GM19438 (cell line): ENCODE data around the gene ST3GAL2.
"Not testable (repeated sequence)": the region's sequence is repeated elsewhere in the genome, so short reads cannot be mapped to it uniquely, and the experiment has no call there.

Source experiments
- ATAC-seq: cut with Tn5 transposase; IDR thresholded peaks from one replicate; pipeline ENCODE4 v1.9.1; 2021; ENCODE audit warnings: low read depth; ENCODE audit not compliant: unreplicated experiment

Gene ST3GAL2

DNA sequence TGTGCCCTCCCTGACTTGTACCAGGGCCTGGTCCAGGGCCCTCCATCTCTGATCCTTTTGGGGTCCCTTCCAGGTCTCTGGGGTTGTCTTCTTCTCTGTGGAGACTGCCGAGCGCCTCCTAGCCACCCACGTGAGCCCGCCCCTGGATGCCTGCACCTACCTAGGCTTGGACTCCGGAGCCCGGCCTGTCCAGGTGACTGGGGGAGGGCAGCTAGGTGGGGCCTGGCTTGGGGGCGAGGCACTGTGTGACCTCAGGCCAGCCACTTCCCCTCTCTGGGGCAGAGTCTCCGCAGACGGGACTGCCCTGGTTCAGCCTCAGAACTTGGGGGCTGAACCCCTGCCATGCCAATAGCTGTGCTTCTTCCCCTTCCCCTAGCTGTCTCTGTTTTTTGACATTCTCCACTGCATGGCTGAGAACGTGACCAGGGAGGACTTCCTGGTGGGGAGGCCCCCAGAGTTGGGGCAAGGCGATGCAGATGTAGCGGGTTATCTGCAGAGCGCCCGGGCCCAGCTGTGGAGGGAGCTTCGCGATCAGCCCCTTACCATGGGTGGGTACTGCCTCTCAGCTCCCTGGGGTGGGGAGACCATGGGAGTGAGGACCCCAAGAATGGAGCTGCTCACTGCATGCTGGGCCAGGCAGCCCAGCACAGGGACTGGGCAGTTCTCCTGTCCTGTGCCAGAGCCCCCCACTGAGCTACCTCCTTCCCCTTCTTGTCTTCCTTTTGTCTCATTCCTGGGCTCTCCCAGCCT lies 30.1 kb upstream of the ST3GAL2 start:
- ATAC-seq, result no peak

DNA sequence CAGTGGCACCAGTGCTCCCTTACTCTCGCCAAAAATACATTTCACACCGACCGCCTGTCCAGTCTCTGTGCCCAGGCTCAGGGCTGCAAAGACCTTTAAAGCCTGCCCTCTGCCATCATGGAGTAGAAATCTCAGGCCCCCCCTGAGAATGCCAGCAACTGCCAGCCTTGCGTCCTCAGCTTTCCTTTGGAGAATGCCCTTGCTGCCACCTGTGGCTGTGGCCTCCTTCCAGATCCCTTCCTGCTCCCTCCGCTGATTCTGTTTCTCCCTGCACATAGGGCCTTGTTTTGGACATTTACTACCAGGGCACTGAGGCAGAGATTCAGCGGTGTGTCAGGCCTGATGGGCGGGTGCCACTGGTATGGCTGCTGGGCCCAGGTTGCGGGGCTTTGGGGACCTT lies 28.7 kb upstream of the ST3GAL2 start:
- ATAC-seq, result no peak

- no peak for ATAC-seq
These were observed 28.2 kb upstream of the ST3GAL2 start for GRCh38 chr16:70467113-70467512.

- no peak for ATAC-seq
These were observed 27.8 kb upstream of the ST3GAL2 start for GRCh38 chr16:70466805-70467076.

DNA sequence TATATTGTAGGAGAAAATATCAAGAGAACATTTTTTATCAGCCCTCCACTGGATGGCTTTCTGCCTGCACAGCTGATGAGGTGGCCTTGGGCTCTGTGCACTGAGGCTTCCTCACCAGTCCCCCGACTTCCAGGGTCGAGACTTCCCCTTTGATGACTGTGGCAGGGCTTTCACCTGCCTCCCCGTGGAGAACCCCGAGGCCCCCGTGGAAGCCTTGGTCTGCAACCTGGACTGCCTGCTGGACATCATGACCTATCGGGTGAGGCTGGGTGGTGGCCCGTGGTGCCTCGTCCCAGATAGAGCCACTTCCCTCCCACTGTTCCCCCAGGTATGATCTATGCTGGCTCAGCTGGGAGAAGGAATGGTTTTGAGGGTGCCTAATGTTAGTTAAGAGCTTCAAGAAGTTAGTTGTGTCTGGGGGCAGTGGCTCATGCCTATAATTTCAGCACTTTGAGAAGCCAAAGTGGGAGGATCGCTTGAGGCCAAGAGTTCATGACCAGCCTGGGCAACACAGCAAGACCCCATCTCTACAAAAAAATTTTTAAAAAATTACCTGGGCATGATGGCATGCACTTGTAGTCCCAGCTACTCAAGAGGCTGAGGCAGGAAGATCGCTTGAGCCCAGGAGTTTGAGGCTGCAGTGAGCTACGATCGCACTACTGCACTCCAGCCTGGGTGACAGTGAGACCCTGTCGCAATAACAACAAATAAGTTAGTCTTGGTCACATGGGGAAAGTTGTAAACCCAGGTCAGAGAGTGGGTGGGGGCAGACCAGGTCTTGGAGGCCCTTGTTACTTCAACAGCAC lies 27.3 kb upstream of the ST3GAL2 start:
- ATAC-seq, result no peak

DNA sequence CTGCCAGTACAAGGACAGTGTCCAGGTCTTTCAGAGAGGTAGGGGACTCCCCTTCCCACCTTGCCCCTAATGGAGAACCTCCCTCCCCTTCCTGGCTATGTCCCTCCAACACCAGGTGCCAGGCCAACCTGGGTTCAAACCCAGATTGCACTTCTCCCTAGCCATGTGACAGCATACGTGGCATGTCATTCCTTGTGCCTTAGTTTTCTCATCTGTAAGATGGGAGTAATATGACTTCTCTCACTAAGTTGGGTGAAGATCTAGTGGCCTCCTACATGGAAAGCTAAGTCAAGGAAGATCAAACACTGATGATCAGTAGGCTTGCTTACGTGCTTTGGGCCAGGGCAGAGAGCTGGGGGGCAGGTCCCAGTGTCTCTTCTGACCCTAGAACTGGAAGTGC lies 24.3 kb upstream of the ST3GAL2 start:
- no peak for ATAC-seq

GRCh38 chr16:70460737-70461261 lies 21.9 kb upstream of the ST3GAL2 start:
- ATAC-seq, result no peak

DNA sequence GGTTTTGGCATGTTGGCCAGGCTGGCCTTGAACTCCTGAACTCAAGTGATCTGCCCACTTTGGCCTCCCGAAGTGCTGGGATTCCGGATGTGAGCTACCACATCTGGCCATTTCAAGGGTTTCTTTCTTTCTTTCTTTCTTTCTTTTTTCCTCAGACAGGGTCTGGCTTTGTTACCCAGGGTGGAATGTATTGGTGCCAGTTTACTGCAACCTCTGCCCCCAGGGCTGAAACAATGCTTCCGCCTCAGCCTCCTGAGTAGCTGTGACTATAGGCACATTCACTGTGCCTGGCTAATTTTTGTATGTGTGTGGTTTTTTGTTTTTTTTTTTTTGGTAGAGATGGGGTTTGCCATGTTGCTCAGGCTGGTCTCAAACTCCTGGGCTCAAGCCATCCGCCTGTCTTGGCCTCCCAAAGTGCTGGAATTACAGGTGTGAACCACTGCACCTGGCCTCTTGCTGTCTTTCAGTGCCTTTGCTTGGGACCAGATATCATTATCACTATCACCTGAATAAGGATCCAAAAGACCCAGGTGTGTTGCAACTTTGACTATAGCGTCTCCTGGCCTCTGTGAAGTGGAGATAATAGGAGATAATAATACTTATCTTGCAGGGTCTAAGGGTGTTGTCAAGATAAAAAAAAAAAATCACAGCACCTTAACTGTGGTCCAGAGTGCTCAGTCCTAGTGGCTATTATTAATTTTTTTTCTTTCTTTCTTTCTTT lies 18.7 kb upstream of the ST3GAL2 start:
- no peak for ATAC-seq

- no peak for ATAC-seq
These were observed 17.0 kb upstream of the ST3GAL2 start for GRCh38 chr16:70455910-70456309.

GRCh38 chr16:70454222-70455034 lies 15.5 kb upstream of the ST3GAL2 start, which contains the start of gene FCSK:
FCSK (plus strand) TSS chr16:70454595; CDS start chr16:70463191, 8,596 bp downstream.
- peak; percentile 79 for ATAC-seq

- ATAC-seq, result no peak
These were observed 15.0 kb upstream of the ST3GAL2 start for GRCh38 chr16:70453892-70454221.

DNA sequence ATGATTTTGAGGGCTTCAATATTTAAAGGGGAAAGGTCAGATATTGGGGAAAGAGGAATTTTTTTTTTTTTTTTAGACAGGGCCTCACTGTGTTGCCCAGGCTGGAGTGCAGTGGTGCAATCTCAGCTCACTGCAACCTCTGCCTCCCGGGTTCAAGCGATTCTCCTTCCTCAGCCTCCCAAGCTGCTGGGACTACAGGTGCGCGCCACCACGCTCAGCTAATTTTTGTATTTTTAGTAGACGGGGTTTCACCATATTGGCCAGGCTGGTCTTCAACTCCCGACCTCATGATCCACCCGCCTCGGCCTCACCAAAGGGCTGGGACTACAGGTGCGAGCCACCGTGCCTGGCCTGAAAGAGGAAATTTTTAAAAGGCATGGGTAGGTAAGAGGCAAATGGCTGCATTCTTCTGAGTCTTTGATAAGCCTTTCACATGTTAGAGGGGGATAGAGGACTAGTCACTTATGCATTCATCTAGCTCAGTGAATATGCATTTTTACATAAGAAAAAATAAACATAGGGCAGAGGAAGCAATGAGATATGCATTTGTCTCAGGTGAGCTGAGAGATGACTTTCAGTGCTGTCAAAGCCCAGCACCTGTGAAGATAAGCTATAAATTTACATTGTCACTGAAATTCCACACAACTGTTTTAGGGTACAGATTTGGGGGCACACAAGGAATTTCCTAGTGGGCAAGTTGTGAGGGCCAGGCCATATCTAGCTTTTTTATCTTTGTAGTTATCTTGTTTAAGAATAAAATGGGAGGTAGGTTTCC lies 14.4 kb upstream of the ST3GAL2 start:
- ATAC-seq, result no peak

DNA sequence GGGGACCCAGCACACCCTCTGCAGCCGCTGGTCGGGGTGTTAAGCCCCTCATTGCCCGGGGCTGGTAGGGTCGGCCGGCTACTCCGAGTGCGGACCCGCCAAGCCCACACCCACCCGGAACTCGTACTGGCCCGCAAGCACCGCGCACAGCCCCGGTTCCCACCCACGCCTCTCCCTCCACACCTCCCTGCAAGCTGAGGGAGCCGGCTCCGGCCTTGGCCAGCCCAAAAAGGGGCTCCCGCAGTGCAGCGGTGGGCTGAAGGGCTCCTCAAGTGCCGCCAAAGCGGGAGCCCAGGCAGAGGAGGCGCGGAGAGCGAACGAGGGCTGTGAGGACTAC lies 12.1 kb upstream of the ST3GAL2 start:
- not testable (repeated sequence) for ATAC-seq

DNA sequence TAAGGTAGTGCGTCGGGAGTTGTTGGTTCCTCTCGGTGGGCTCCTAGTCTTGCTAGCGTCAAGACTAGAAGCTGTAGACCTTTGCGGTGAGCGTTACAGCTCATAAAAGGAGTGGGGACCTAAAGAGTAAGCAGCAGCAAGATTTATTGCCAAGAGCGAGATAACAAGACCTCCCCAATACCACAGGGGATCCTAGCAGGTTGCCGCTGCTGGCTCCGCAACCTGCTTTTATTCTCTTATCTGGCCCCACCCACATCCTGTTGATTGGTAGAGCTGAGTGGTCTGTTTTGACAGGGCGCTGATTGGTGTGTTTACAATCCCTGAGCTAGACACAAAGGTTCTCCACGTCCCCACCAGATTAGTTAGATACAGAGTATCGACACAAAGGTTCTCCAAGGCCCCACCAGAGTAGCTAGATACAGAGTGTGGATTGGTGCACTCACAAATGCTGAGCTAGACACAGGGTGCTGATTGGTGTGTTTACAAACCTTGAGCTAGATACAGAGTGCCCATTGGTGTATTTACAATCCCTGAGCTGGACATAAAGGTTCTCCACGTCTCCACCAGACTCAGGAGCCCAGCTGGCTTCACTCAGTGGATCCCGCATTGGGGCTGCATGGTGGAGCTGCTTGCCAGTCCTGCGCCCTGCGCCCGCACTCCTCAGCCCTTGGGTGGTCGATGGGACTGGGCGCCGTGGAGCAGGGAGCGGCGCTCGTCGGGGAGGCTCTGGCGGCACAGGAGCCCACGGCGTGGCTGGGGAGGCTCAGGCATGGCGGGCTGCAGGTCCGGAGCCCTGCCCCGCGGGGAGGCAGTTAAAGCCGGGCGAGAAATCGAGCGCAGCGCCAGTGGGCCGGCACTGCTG lies 11.5 kb upstream of the ST3GAL2 start:
- ATAC-seq, result not testable (repeated sequence)

DNA sequence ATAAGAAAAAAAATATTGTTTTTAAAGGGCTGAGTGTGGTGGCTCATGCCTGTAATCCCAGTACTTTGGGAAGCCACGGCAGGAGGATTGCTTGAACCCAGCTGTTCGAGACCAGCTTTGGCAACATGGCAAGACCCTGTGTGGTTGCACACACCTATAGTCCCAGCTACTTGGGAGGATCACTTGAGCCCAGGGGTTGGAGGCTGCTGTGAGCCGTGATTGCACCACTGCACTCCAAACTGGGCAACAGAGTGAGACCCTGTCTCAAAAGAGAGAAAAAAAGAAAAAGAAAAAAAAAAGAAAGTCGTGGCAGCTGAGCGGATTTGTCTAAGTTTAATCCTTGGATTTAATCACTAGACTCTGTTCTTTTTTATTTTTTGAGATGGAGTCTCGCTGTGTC lies 9.2 kb upstream of the ST3GAL2 start:
- no peak for ATAC-seq

DNA sequence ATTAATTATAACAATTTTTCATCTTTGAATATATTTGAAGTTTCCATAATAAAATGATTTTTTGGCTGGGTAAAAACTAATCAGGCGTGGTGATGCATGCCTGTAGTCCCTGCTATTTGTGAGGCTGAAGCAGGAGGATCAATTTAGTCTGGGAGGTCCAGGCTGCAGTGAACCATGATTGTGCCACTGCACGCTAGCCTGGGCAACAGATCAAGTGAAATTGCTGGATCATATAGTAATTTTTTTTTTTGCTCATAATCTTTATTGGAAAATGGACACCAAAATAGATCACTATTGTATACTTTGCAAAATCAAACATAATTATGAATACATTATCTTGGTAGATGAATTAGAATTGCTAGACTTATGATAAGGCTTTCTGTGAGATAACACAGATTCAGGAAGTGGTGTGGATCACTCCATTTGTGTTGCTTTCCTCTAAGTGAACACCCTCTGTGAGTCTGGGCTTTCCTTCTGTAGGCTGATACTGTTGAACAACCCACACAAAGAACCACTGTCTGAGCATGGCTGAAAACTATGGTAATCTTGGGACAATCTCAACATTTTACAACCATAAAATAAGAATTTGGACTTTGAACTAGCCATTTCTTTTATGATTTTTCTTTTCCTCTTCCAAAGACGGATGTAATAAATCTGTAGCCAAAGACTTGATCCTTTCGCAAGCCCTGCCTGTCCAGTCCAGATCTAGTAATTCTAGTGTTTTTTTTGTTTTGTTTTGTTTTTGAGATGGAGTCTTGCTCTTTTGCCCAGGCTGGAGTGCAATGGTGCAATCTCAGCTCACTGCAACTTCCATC lies 5.6 kb upstream of the ST3GAL2 start:
- no peak for ATAC-seq

- ATAC-seq, result no peak
These were observed 3.4 kb upstream of the ST3GAL2 start for GRCh38 chr16:70442344-70442743.

- ATAC-seq, result no peak
These were observed 2.6 kb upstream of the ST3GAL2 start for GRCh38 chr16:70441406-70441990.
